ENCODE measurements around the gene RBMS1. TPM values are rescaled to one million over a fixed set of nuclear protein-coding genes. Genes with fewer than 3 reads are reported as not detected.

The RBMS1 gene
- total RNA-seq, 1 donor = 170 TPM

- peak; percentile 72 for DNase-seq (ENCODE audit: low read depth)
- TF ChIP-seq CTCF (IDR thresholded peaks at IDR 0.05; ENCODE audit: insufficient read depth, low read length) = peak; percentile 80
- no peak overlapping the region for H3K4me3 ChIP-seq (ENCODE audit: low read depth, low read length)
Measured at GRCh38 chr2:160252278-160252887, 241.2 kb downstream of the RBMS1 start.

GRCh38 chr2:160251569-160251968 is 242.0 kb downstream of the RBMS1 start:
- TF ChIP-seq CTCF (IDR thresholded peaks at IDR 0.05; ENCODE audit: insufficient read depth, low read length) = no peak
- H3K4me3 ChIP-seq (ENCODE audit: low read depth, low read length) = no peak overlapping the region
- DNase-seq (ENCODE audit: low read depth) = peak; percentile 18

- no peak overlapping the region for H3K4me3 ChIP-seq (ENCODE audit: low read depth, low read length)
- no peak for DNase-seq (ENCODE audit: low read depth)
- TF ChIP-seq CTCF (IDR thresholded peaks at IDR 0.05; ENCODE audit: insufficient read depth, low read length) = no peak
Measured at GRCh38 chr2:160249876-160250275, 243.7 kb downstream of the RBMS1 start.

GRCh38 chr2:160247296-160248035 is 246.1 kb downstream of the RBMS1 start:
- no peak for TF ChIP-seq CTCF (IDR thresholded peaks at IDR 0.05; ENCODE audit: insufficient read depth, low read length)
- no peak overlapping the region for H3K4me3 ChIP-seq (ENCODE audit: low read depth, low read length)
- DNase-seq (ENCODE audit: low read depth) = no peak

GRCh38 chr2:160246356-160246755 is 247.3 kb downstream of the RBMS1 start:
- no peak overlapping the region for H3K4me3 ChIP-seq (ENCODE audit: low read depth, low read length)
- no peak for TF ChIP-seq CTCF (IDR thresholded peaks at IDR 0.05; ENCODE audit: insufficient read depth, low read length)
- peak; percentile 47 for DNase-seq (ENCODE audit: low read depth)

- DNase-seq (ENCODE audit: low read depth) = no peak
- no peak for TF ChIP-seq CTCF (IDR thresholded peaks at IDR 0.05; ENCODE audit: insufficient read depth, low read length)
- H3K4me3 ChIP-seq (ENCODE audit: low read depth, low read length) = no peak overlapping the region
Measured at GRCh38 chr2:160245614-160246155, 247.9 kb downstream of the RBMS1 start.

All from fibroblast of the aortic adventitia (primary cell).